Measurements from ENCODE around the gene TACC2. TPM values are rescaled to one million over a fixed set of nuclear protein-coding genes. Genes with fewer than 3 reads are reported as not detected.
A peak's percentile ranks its signal among the peaks of the same experiment; 100 is the strongest.
"Not testable (repeated sequence)": the region's sequence is repeated elsewhere in the genome, so short reads cannot be mapped to it uniquely, and the experiment has no call there.

TACC2 gene
- total RNA-seq, 2 experiments from 2014 or later: not detected

GRCh38 chr10:121974019-121974534 lies 14.9 kb upstream of the TACC2 start:
- peak; percentile 18 for ATAC-seq
- CTCF ChIA-PET: interaction anchor here (0.6 to 2.0 kb wide), 5 partner anchors 12 to 46 kb away, joined by 3 to 10 read pairs (median 3); partner anchors contain the start of gene ATE1
- peaks cover 12% of the 10 kb centered on the region for H3K9me3 Mint-ChIP-seq (ENCODE audit: low read depth)
- peak overlapping the region; percentile 78 for H3K4me3 Mint-ChIP-seq
- peaks cover 19% of the 10 kb centered on the region for H3K4me1 Mint-ChIP-seq
- peak overlapping the region; percentile 64 for H3K27ac Mint-ChIP-seq
- H3K27me3 Mint-ChIP-seq: no peaks in the 10 kb centered on the region
- peaks cover 24% of the 10 kb centered on the region for H3K36me3 Mint-ChIP-seq
- DNase-seq: no peak

GRCh38 chr10:121974535-121975294 lies 14.2 kb upstream of the TACC2 start, which contains the start of gene NSMCE4A:
NSMCE4A (minus strand) TSS chr10:121975217; CDS start chr10:121975165, 52 bp downstream.
- peaks cover 19% of the 10 kb centered on the region for H3K4me1 Mint-ChIP-seq
- CTCF ChIA-PET: interaction anchor here (1.0 to 2.0 kb wide), 5 partner anchors 11 to 46 kb away, joined by 3 to 10 read pairs (median 4); partner anchors contain the start of gene ATE1
- peak within 1 kb of the TSS; percentile 64 for H3K27ac Mint-ChIP-seq
- H3K9me3 Mint-ChIP-seq (ENCODE audit: low read depth): peaks cover 12% of the 10 kb centered on the region
- H3K36me3 Mint-ChIP-seq: peaks cover 24% of the 10 kb centered on the region
- peak within 1 kb of the TSS; percentile 78 for H3K4me3 Mint-ChIP-seq
- ATAC-seq (peak; percentile 92), DNase-seq (peak; percentile 80)
- no peaks in the 10 kb centered on the region for H3K27me3 Mint-ChIP-seq

- Mint-ChIP-seq H3K9me3 (ENCODE audit: low read depth) (peaks cover 12% of the 10 kb centered on the region), H3K36me3 (peaks cover 22% of the 10 kb centered on the region), H3K4me1 (peaks cover 19% of the 10 kb centered on the region), H3K27me3 (no peaks in the 10 kb centered on the region), H3K4me3 (peak overlapping the region; percentile 78), H3K27ac (no peak overlapping the region)
- ATAC-seq: no peak
- DNase-seq: no peak
- CTCF ChIA-PET: interaction anchor here (1.4 to 2.0 kb wide), 3 partner anchors 10 to 47 kb away, joined by 3 to 10 read pairs (median 5); partner anchors contain the start of gene ATE1
Measured at GRCh38 chr10:121975295-121976086, 13.5 kb upstream of the TACC2 start.

- CTCF ChIA-PET: no interaction called here
Measured at GRCh38 chr10:121976607-121977006, 12.4 kb upstream of the TACC2 start.

GRCh38 chr10:121978511-121978910 lies 10.5 kb upstream of the TACC2 start:
- Mint-ChIP-seq H3K4me3 (no peak overlapping the region), H3K27ac (no peak overlapping the region), H3K4me1 (peaks cover 6% of the 10 kb centered on the region), H3K27me3 (peaks cover 3% of the 10 kb centered on the region), H3K36me3 (peaks cover 4% of the 10 kb centered on the region), H3K9me3 (ENCODE audit: low read depth) (peaks cover 14% of the 10 kb centered on the region)
- CTCF ChIA-PET: no interaction called here
- DNase-seq: no peak
- no peak for ATAC-seq

More at GRCh38 chr10:121976607-121977006, 12.4 kb upstream of the TACC2 start:
- ATAC-seq (no peak), DNase-seq (no peak)
- Mint-ChIP-seq H3K4me1 (peaks cover 16% of the 10 kb centered on the region), H3K27ac (no peak overlapping the region), H3K36me3 (peaks cover 15% of the 10 kb centered on the region), H3K4me3 (no peak overlapping the region), H3K9me3 (ENCODE audit: low read depth) (peaks cover 12% of the 10 kb centered on the region), H3K27me3 (no peaks in the 10 kb centered on the region)

- ATAC-seq (no peak), DNase-seq (no peak)
- Mint-ChIP-seq H3K4me3 (no peak overlapping the region), H3K27ac (no peak overlapping the region), H3K9me3 (ENCODE audit: low read depth) (peaks cover 20% of the 10 kb centered on the region), H3K36me3 (no peaks in the 10 kb centered on the region), H3K27me3 (peaks cover 3% of the 10 kb centered on the region), H3K4me1 (no peaks in the 10 kb centered on the region)
- CTCF ChIA-PET: no interaction called here
Measured at GRCh38 chr10:121981346-121981745, 7.6 kb upstream of the TACC2 start.

GRCh38 chr10:121983852-121984251 lies 5.1 kb upstream of the TACC2 start:
- CTCF ChIA-PET: interaction anchor here (0.6 to 1.0 kb wide), 2 partner anchors 15 to 141 kb away, joined by 3 read pairs; no protein-coding TSS in a partner anchor
- no peak overlapping the region for H3K27ac Mint-ChIP-seq
- H3K4me3 Mint-ChIP-seq: no peak overlapping the region

GRCh38 chr10:121984463-121984862 lies 4.5 kb upstream of the TACC2 start:
- Mint-ChIP-seq H3K27me3 (peaks cover 6% of the 10 kb centered on the region), H3K4me3 (no peak overlapping the region), H3K4me1 (no peaks in the 10 kb centered on the region), H3K36me3 (no peaks in the 10 kb centered on the region), H3K9me3 (ENCODE audit: low read depth) (peaks cover 14% of the 10 kb centered on the region), H3K27ac (no peak overlapping the region)
- ATAC-seq (no peak), DNase-seq (no peak)
- CTCF ChIA-PET: interaction anchor here (0.6 to 0.7 kb wide), 2 partner anchors 141 to 830 kb away, joined by 3 read pairs; no protein-coding TSS in a partner anchor

More at GRCh38 chr10:121983852-121984251, 5.1 kb upstream of the TACC2 start:
- H3K27me3 Mint-ChIP-seq: peaks cover 6% of the 10 kb centered on the region
- no peaks in the 10 kb centered on the region for H3K36me3 Mint-ChIP-seq
- DNase-seq: no peak
- H3K4me1 Mint-ChIP-seq: no peaks in the 10 kb centered on the region
- no peak for ATAC-seq
- peaks cover 14% of the 10 kb centered on the region for H3K9me3 Mint-ChIP-seq (ENCODE audit: low read depth)

GRCh38 chr10:121990015-121990677 lies 1.2 kb downstream of the TACC2 start:
- ATAC-seq (no peak), DNase-seq (no peak)
- Mint-ChIP-seq H3K27me3 (peaks cover 28% of the 10 kb centered on the region), H3K4me1 (peaks cover 3% of the 10 kb centered on the region), H3K27ac (no peak overlapping the region), H3K36me3 (no peaks in the 10 kb centered on the region), H3K4me3 (no peak overlapping the region), H3K9me3 (ENCODE audit: low read depth) (no peaks in the 10 kb centered on the region)
- CTCF ChIA-PET: interaction anchor here (0.7 to 1.6 kb wide), 2 partner anchors 15 to 978 kb away, joined by 3 to 5 read pairs; partner anchors contain the start of gene NSMCE4A

GRCh38 chr10:121991727-121992126 lies 2.8 kb downstream of the TACC2 start:
- not testable (repeated sequence) for H3K4me1 Mint-ChIP-seq; DNase-seq; H3K9me3 Mint-ChIP-seq (ENCODE audit: low read depth); H3K4me3 Mint-ChIP-seq; H3K36me3 Mint-ChIP-seq; H3K27ac Mint-ChIP-seq; ATAC-seq
- CTCF ChIA-PET: interaction anchor here (1.6 kb wide), 1 partner anchor 16 kb away, joined by 5 read pairs; the partner anchor contains the start of gene NSMCE4A
- peaks cover 28% of the 10 kb centered on the region for H3K27me3 Mint-ChIP-seq

GRCh38 chr10:121994429-121994941 lies 5.5 kb downstream of the TACC2 start:
- ATAC-seq (no peak), DNase-seq (no peak)
- Mint-ChIP-seq H3K9me3 (ENCODE audit: low read depth) (no peaks in the 10 kb centered on the region), H3K4me1 (peaks cover 3% of the 10 kb centered on the region), H3K27me3 (peaks cover 25% of the 10 kb centered on the region), H3K4me3 (no peak overlapping the region), H3K36me3 (no peaks in the 10 kb centered on the region), H3K27ac (no peak overlapping the region)
- CTCF ChIA-PET: no interaction called here

GRCh38 chr10:121998462-121998861 lies 9.5 kb downstream of the TACC2 start:
- DNase-seq: no peak
- H3K36me3 Mint-ChIP-seq: no peaks in the 10 kb centered on the region
- H3K9me3 Mint-ChIP-seq (ENCODE audit: low read depth): peaks cover 6% of the 10 kb centered on the region
- peaks cover 15% of the 10 kb centered on the region for H3K27me3 Mint-ChIP-seq
- CTCF ChIA-PET: interaction anchor here (0.9 kb wide), 1 partner anchor 15 kb away, joined by 3 read pairs; no protein-coding TSS in a partner anchor
- no peaks in the 10 kb centered on the region for H3K4me1 Mint-ChIP-seq
- no peak for ATAC-seq
- H3K4me3 Mint-ChIP-seq: no peak overlapping the region
- H3K27ac Mint-ChIP-seq: no peak overlapping the region
